Panc1 (cell line): ENCODE measurements around the gene HEBP2. TPM values are rescaled to one million over a fixed set of nuclear protein-coding genes. Genes with fewer than 3 reads are reported as not detected.

Experiments
- ATAC-seq: fragments of 200-7000 bp; cut with Tn5 transposase; 2 replicates; pipeline ENCODE4 v1.9.1; 2020; ENCODE audit warnings: mild to moderate bottlenecking, moderate library complexity
- BruUV-seq: library from RNA; stranded (reverse); fragments of 400-500 nt; replicated peaks from 2 replicates; lab custom pipeline; 2021; lab: Mats Ljungman, UMichigan
- CTCF ChIA-PET: fragments of 300-600 bp; sonication (Branson Sonifier 250); formaldehyde crosslinking; loops from one replicate; lab custom pipeline; 2022; ENCODE audit warnings: antibody characterized with exemption; lab: Charles Lee
- POLR2A ChIA-PET: fragments of 300-600 bp; sonication (Branson Sonifier 250); formaldehyde crosslinking; loops from one replicate; lab custom pipeline; 2022; ENCODE audit warnings: antibody characterized with exemption; lab: Charles Lee
- DNase-seq: peaks from one replicate; pipeline ENCODE4 v3.0.0-alpha.2; 2010; ENCODE audit warnings: low read depth, low spot score
- H3K27ac ChIP-seq: 2 replicates; pipeline ENCODE4 v1.5.1; 2011; ENCODE audit warnings: mild to moderate bottlenecking, low read length, inconsistent platforms
- H3K27me3 ChIP-seq: fragments of 200-500 bp; sonication (Bioruptor generic); 2 replicates; pipeline ENCODE4 v1.6.0; 2014; ENCODE audit warnings: low read length, inconsistent platforms; ENCODE audit not compliant: control insufficient read depth, insufficient read depth
- H3K36me3 ChIP-seq: fragments of 200-500 bp; sonication (Bioruptor generic); 2 replicates; pipeline ENCODE4 v1.5.1; 2014; ENCODE audit warnings: inconsistent platforms, mild to moderate bottlenecking, low read length, moderate library complexity; ENCODE audit not compliant: control insufficient read depth, insufficient read depth
- H3K4me1 ChIP-seq: 2 replicates; pipeline ENCODE4 v1.5.1; 2011; ENCODE audit warnings: inconsistent platforms, mild to moderate bottlenecking, low read length, moderate library complexity; ENCODE audit not compliant: control insufficient read depth, insufficient read depth
- H3K4me3 ChIP-seq, 2 experiments: 2 replicates each; pipeline ENCODE4 v1.5.1; 2011 to 2012; ENCODE audit warnings: low read depth in 2 of 2, low read length in 2 of 2, mild to moderate bottlenecking in 2 of 2, inconsistent platforms in 1 of 2, moderate library complexity in 1 of 2
- H3K9me3 ChIP-seq: fragments of 200-500 bp; sonication (Bioruptor generic); 2 replicates; pipeline ENCODE4 v1.5.1; 2014; ENCODE audit warnings: low read depth, mild to moderate bottlenecking, inconsistent platforms, low read length, moderate library complexity; ENCODE audit not compliant: control insufficient read depth, insufficient read depth
- POLR2AphosphoS5 ChIP-seq: IDR thresholded peaks from 2 replicates; pipeline ENCODE4 v1.6.1; 2012; ENCODE audit warnings: mild to moderate bottlenecking, low read depth, low read length, moderate library complexity
- SIN3A ChIP-seq: IDR thresholded peaks from 2 replicates; pipeline ENCODE4 v1.6.1; 2012; ENCODE audit warnings: low read depth, mild to moderate bottlenecking, low read length, moderate library complexity, borderline replicate concordance; ENCODE audit not compliant: insufficient read depth
- TCF7L2 ChIP-seq: IDR thresholded peaks from 2 replicates; pipeline ENCODE4 v1.6.1; 2011; ENCODE audit warnings: mild to moderate bottlenecking, low read depth, low read length, inconsistent platforms
- in situ Hi-C: cut with HindIII; loops from 2 replicates; pipeline ENCODE4 v1.10.0; 2016; ENCODE audit warnings: low sequenced_read_pairs, low pct_unique_long_range_greater_than_20kb
- intact Hi-C: fragments of 100-400 bp; cut with micrococcal nuclease; formaldehyde crosslinking; loops from one replicate; pipeline ENCODE4 v1.10.0; 2022; ENCODE audit not compliant: unreplicated experiment
- total RNA-seq: library from RNA; stranded (reverse); gene quantifications from one replicate; pipeline ENCODE4 v1.2.1, GENCODE V29; 2021; ENCODE audit not compliant: unreplicated experiment
- TF ChIP-seq, protein P1 (sequence below): fragments of 450-650 bp; IDR thresholded peaks from 2 replicates; pipeline ENCODE4 v1.5.1; 2017; ENCODE audit warnings: mild to moderate bottlenecking
- TF ChIP-seq, protein P2 (sequence below), 2 experiments: IDR thresholded peaks; 2 replicates each; pipeline ENCODE4 v1.6.1; 2011 to 2012; ENCODE audit warnings: low read depth in 2 of 2, control low read depth in 1 of 2, low read length in 1 of 2, mild to moderate bottlenecking in 1 of 2, moderate library complexity in 1 of 2; ENCODE audit not compliant: insufficient read depth in 1 of 2

HEBP2 gene
- total RNA-seq, 1 experiment from 2014 or later: 48.1 TPM

DNA sequence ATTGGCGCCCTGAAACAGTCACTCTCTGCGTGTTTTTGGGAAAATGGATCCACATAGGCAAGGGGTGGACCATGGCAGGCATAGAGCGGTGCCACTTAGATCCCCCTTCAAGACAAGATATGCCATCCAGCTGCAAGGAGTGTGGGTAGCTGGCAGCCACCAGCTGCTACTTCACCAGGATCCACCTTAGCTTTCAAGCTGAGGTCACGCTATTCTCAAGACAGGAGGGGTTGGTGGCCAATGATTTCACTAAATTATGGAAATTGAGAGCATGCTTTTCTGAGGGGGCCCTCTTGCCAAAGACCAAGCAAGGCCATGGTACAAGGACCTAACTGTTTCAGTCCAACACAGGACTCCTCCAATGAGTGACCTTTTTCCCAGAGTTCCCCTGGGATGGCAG is 16.3 kb downstream of the HEBP2 start:
- no TSS peak for BruUV-seq
- POLR2A ChIA-PET: no interaction called here

DNA sequence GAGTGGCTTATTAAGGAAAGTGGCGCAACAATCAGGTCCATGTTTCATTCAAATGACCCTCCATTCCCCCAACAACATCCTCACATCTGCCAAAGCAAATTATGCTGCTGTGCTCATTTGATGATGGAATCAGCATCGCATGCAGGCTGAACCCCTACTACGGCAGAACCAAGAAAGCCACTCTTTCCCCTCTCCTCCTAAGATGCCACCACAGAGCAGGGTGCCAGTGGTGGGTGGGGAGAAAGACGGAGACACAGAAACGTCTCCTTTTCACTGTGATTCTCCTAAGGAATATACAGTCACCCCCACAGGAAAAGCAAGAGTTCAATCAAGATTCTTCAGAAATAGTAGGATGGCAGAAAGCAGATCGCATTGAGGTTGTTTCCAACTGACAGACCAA is 17.1 kb downstream of the HEBP2 start:
- Histone ChIP-seq H3K27me3 (no peaks in the 10 kb centered on the region), H3K4me1 (no peaks in the 10 kb centered on the region), H3K9me3 (no peaks in the 10 kb centered on the region), H3K27ac (no peak overlapping the region), H3K4me3 (no peak overlapping the region), H3K36me3 (no peaks in the 10 kb centered on the region)
- DNase-seq (no peak), ATAC-seq (no peak)
- TF ChIP-seq POLR2AphosphoS5: no peak
- TF ChIP-seq, protein P1, sequence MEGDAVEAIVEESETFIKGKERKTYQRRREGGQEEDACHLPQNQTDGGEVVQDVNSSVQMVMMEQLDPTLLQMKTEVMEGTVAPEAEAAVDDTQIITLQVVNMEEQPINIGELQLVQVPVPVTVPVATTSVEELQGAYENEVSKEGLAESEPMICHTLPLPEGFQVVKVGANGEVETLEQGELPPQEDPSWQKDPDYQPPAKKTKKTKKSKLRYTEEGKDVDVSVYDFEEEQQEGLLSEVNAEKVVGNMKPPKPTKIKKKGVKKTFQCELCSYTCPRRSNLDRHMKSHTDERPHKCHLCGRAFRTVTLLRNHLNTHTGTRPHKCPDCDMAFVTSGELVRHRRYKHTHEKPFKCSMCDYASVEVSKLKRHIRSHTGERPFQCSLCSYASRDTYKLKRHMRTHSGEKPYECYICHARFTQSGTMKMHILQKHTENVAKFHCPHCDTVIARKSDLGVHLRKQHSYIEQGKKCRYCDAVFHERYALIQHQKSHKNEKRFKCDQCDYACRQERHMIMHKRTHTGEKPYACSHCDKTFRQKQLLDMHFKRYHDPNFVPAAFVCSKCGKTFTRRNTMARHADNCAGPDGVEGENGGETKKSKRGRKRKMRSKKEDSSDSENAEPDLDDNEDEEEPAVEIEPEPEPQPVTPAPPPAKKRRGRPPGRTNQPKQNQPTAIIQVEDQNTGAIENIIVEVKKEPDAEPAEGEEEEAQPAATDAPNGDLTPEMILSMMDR: no peak
- no peak for TF ChIP-seq TCF7L2
- no peak for TF ChIP-seq SIN3A
- TF ChIP-seq, protein P2, sequence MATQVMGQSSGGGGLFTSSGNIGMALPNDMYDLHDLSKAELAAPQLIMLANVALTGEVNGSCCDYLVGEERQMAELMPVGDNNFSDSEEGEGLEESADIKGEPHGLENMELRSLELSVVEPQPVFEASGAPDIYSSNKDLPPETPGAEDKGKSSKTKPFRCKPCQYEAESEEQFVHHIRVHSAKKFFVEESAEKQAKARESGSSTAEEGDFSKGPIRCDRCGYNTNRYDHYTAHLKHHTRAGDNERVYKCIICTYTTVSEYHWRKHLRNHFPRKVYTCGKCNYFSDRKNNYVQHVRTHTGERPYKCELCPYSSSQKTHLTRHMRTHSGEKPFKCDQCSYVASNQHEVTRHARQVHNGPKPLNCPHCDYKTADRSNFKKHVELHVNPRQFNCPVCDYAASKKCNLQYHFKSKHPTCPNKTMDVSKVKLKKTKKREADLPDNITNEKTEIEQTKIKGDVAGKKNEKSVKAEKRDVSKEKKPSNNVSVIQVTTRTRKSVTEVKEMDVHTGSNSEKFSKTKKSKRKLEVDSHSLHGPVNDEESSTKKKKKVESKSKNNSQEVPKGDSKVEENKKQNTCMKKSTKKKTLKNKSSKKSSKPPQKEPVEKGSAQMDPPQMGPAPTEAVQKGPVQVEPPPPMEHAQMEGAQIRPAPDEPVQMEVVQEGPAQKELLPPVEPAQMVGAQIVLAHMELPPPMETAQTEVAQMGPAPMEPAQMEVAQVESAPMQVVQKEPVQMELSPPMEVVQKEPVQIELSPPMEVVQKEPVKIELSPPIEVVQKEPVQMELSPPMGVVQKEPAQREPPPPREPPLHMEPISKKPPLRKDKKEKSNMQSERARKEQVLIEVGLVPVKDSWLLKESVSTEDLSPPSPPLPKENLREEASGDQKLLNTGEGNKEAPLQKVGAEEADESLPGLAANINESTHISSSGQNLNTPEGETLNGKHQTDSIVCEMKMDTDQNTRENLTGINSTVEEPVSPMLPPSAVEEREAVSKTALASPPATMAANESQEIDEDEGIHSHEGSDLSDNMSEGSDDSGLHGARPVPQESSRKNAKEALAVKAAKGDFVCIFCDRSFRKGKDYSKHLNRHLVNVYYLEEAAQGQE (IDR thresholded peaks at IDR 0.05; ENCODE audit: insufficient read depth in 1 of 2, low read depth in 2 of 2, low read length in 1 of 2): no peak
- BruUV-seq: no TSS peak
- intact Hi-C loops: no loop called here
- ChIA-PET CTCF (no interaction called here), POLR2A (no interaction called here)
- in situ Hi-C loops: no loop called here

More for the DNA sequence above, 16.3 kb downstream of the HEBP2 start:
- Histone ChIP-seq H3K4me1 (no peaks in the 10 kb centered on the region), H3K27ac (no peak overlapping the region), H3K9me3 (no peaks in the 10 kb centered on the region), H3K4me3 (no peak overlapping the region), H3K27me3 (no peaks in the 10 kb centered on the region), H3K36me3 (no peaks in the 10 kb centered on the region)
- TF ChIP-seq, protein P2 (IDR thresholded peaks at IDR 0.05; ENCODE audit: insufficient read depth in 1 of 2, low read depth in 2 of 2, low read length in 1 of 2): no peak
- TF ChIP-seq SIN3A (no peak), POLR2AphosphoS5 (no peak), TCF7L2 (no peak)
- TF ChIP-seq, protein P1: no peak
- intact Hi-C loops: no loop called here
- CTCF ChIA-PET: no interaction called here
- in situ Hi-C loops: no loop called here
- no peak for DNase-seq
- no peak for ATAC-seq
